ENCODE results near the gene UPF3A. TPM values are rescaled to one million over a fixed set of nuclear protein-coding genes. Genes with fewer than 3 reads are reported as not detected.

The UPF3A gene
- total and polyA plus RNA-seq, 10 of the 15 experiments (the other 5 are each of a cell fraction or from before 2014, with no cell fraction given) = 18.6 to 61.5 (median 43.3) TPM

- Histone ChIP-seq H2AFZ (ENCODE audit: control insufficient read depth, low read depth, low read length) (no peak overlapping the region), H3K27ac (ENCODE audit: control insufficient read depth, insufficient read depth) (no peak overlapping the region), H3K4me1 (ENCODE audit: control insufficient read depth, insufficient read depth, low read length) (no peaks in the 10 kb centered on the region), H3K27me3 (replicated peaks in 1 of 2; ENCODE audit: control insufficient read depth in 2 of 2, insufficient read depth in 2 of 2, low read length in 1 of 2) (no peaks in the 10 kb centered on the region), H3K79me2 (ENCODE audit: control insufficient read depth, insufficient read depth, low read length) (no peaks in the 10 kb centered on the region), H3K4me2 (ENCODE audit: control insufficient read depth, insufficient read depth) (no peak overlapping the region), H3K9me3 (replicated peaks; ENCODE audit: control insufficient read depth, insufficient read depth, low read length) (no peaks in the 10 kb centered on the region), H3K4me3 (no peak overlapping the region), H4K20me1 (ENCODE audit: control insufficient read depth, insufficient read depth) (no peaks in the 10 kb centered on the region), H3K9ac (ENCODE audit: control insufficient read depth, insufficient read depth, low read length) (no peak overlapping the region), H3K36me3 (ENCODE audit: control insufficient read depth in 2 of 2, insufficient read depth in 2 of 2, low read length in 1 of 2) (peaks cover 12 to 18% of the 10 kb centered on the region in 2 experiments)
- DNase-seq (ENCODE audit: low read depth, low spot score) (no peak), FAIRE-seq (no peak), ATAC-seq (no peak)
- intact Hi-C loops (cut with micrococcal nuclease; ENCODE audit: unreplicated experiment) (no loop called here), in situ Hi-C loops (cut with MboI) (no loop called here)
- ChIA-PET CTCF (no interaction called here), RAD21 (ENCODE audit: unreplicated experiment) (no interaction called here), SMC1A (ENCODE audit: uncharacterized antibody, unreplicated experiment) (no interaction called here), POLR2A (no interaction called here)
- TF ChIP-seq ETV6 (conservative IDR thresholded peaks at IDR 0.05 in 1 of 2, IDR thresholded peaks at IDR 0.05 in 1 of 2; ENCODE audit: borderline replicate concordance in 1 of 2, low read depth in 1 of 2) = no peak
- TF ChIP-seq MEF2A (IDR thresholded peaks at IDR 0.05; ENCODE audit: insufficient read depth, low read depth, low read length) = no peak
- no peak for TF ChIP-seq MYB (IDR thresholded peaks at IDR 0.05; ENCODE audit: borderline replicate concordance, low read depth, low read length)
- TF ChIP-seq ZSCAN29 (IDR thresholded peaks at IDR 0.05) = no peak
- no peak for TF ChIP-seq SKIL (IDR thresholded peaks at IDR 0.05; ENCODE audit: low read depth, poor library complexity, severe bottlenecking)
- TF ChIP-seq TCF3 (IDR thresholded peaks at IDR 0.05; ENCODE audit: borderline replicate concordance, insufficient read depth, low read depth, low read length) = no peak
- no peak for TF ChIP-seq MEF2B (IDR thresholded peaks at IDR 0.05; ENCODE audit: partially characterized antibody, poor library complexity, severe bottlenecking)
- no peak for TF ChIP-seq BACH1 (IDR thresholded peaks at IDR 0.05; ENCODE audit: borderline replicate concordance)
- TF ChIP-seq HSF1 (IDR thresholded peaks at IDR 0.05; ENCODE audit: low read depth, low read length) = no peak
- WGBS (ENCODE audit: insufficient coverage, insufficient replicate concordance, low lambda C conversion rate, missing lambda C conversion rate) = 96% methylated on average over 10 of the region's 13 CpGs
- no TSS peak for BruUV-seq (replicated peaks)
Measured at GRCh38 chr13:114304346-114305034, 23.1 kb downstream of the UPF3A start.

Data from GM12878 (cell line).